Fibroblast of villous mesenchyme (primary cell): ENCODE results near the gene PARN. TPM values are rescaled to one million over a fixed set of nuclear protein-coding genes. Genes with fewer than 3 reads are reported as not detected.
A peak's percentile ranks its signal among the peaks of the same experiment; 100 is the strongest.
"Not testable (repeated sequence)": the region's sequence is repeated elsewhere in the genome, so short reads cannot be mapped to it uniquely, and the experiment has no call there.

Source experiments
- DNase-seq: peaks from one replicate; pipeline ENCODE4 v3.0.0-alpha.2; 2010; ENCODE audit warnings: low read depth
- H3K4me3 ChIP-seq: 2 replicates; pipeline ENCODE4 v1.5.1; 2011; ENCODE audit warnings: low read depth, mild to moderate bottlenecking, low read length
- CTCF ChIP-seq: IDR thresholded peaks from 2 replicates; pipeline ENCODE4 v1.5.1; 2012; ENCODE audit warnings: low read depth, mild to moderate bottlenecking, low read length; ENCODE audit not compliant: insufficient read depth
- total RNA-seq: library from RNA; depleted of rRNA; stranded (reverse); fragments of >200 nt; gene quantifications from 2 replicates; pipeline ENCODE4 v1.2.3, GENCODE V29; 2012

The PARN gene
- total RNA-seq, 1 donor, result 35.4 TPM

- no peak overlapping the region for H3K4me3 ChIP-seq
- TF ChIP-seq CTCF, result peak; percentile 50
- DNase-seq, result peak; percentile 40
These were observed 29.9 kb downstream of the PARN start for GRCh38 chr16:14600164-14600563.

GRCh38 chr16:14586637-14587305, 43.3 kb downstream of the PARN start:
- no peak for TF ChIP-seq CTCF
- H3K4me3 ChIP-seq, result no peak overlapping the region
- no peak for DNase-seq

- no peak for TF ChIP-seq CTCF
- no peak overlapping the region for H3K4me3 ChIP-seq
- no peak for DNase-seq
These were observed 44.8 kb downstream of the PARN start for GRCh38 chr16:14585287-14585686.

GRCh38 chr16:14580926-14581325, 49.1 kb downstream of the PARN start:
- H3K4me3 ChIP-seq, DNase-seq: not testable (repeated sequence)

GRCh38 chr16:14579266-14579665, 50.8 kb downstream of the PARN start:
- DNase-seq, result no peak
- H3K4me3 ChIP-seq, result no peak overlapping the region
- TF ChIP-seq CTCF, result no peak

- no peak for TF ChIP-seq CTCF
- DNase-seq, result no peak
- no peak overlapping the region for H3K4me3 ChIP-seq
These were observed 53.5 kb downstream of the PARN start for GRCh38 chr16:14576532-14576931.

- DNase-seq, result no peak
- no peak for TF ChIP-seq CTCF
- no peak overlapping the region for H3K4me3 ChIP-seq
These were observed 54.0 kb downstream of the PARN start for GRCh38 chr16:14576069-14576468.

- DNase-seq, H3K4me3 ChIP-seq: not testable (repeated sequence)
These were observed 55.2 kb downstream of the PARN start for GRCh38 chr16:14574698-14575415.
